Large intestine (tissue), 3 donors: ENCODE data around the gene AMFR. TPM values are rescaled to one million over a fixed set of nuclear protein-coding genes. Genes with fewer than 3 reads are reported as not detected.
"Not testable (repeated sequence)": the region's sequence is repeated elsewhere in the genome, so short reads cannot be mapped to it uniquely, and the experiment has no call there.

Experiments
- DNase-seq, 2 donors: peaks; one replicate each; pipeline versions ENCODE4 v3.0.0 to v3.0.0-alpha.2; 2013
- H3K27ac ChIP-seq: one replicate; pipeline ENCODE4 v1.5.1; 2013; ENCODE audit warnings: low read length
- H3K27me3 ChIP-seq: 2 replicates; pipeline ENCODE4 v1.6.1; 2013; ENCODE audit warnings: low read length; ENCODE audit not compliant: control insufficient read depth, insufficient read depth
- H3K36me3 ChIP-seq: 2 replicates; pipeline ENCODE4 v1.6.1; 2013; ENCODE audit warnings: low read length; ENCODE audit not compliant: control insufficient read depth, insufficient read depth
- H3K4me1 ChIP-seq: one replicate; pipeline ENCODE4 v1.6.1; 2013; ENCODE audit warnings: low read length; ENCODE audit not compliant: control insufficient read depth, insufficient read depth
- H3K4me3 ChIP-seq: one replicate; pipeline ENCODE4 v1.5.1; 2013; ENCODE audit warnings: low read length
- H3K9me3 ChIP-seq: one replicate; pipeline ENCODE4 v1.6.1; 2013; ENCODE audit warnings: mild to moderate bottlenecking, low read depth, low read length, moderate library complexity; ENCODE audit not compliant: control insufficient read depth
- WGBS: methylation state at CpG from one replicate; pipeline ENCODE4 v1.1.5; 2013; ENCODE audit warnings: low lambda C conversion rate; ENCODE audit not compliant: insufficient coverage; 5-methylcytosine and 5-hydroxymethylcytosine counted together
- polyA plus RNA-seq: library from polyadenylated mRNA; unstranded; fragments of 120-200 nt; gene quantifications from one replicate; pipeline ENCODE4 v1.2.1, GENCODE V29; 2013

Gene AMFR
- polyA plus RNA-seq, 1 donor: 85.9 TPM

- H3K4me1 ChIP-seq: no peaks in the 10 kb centered on the region
- H3K36me3 ChIP-seq: peaks cover 35% of the 10 kb centered on the region
- H3K9me3 ChIP-seq: no peaks in the 10 kb centered on the region
- WGBS: 60% methylated on average over 1 of the region's 2 CpGs
- no peaks in the 10 kb centered on the region for H3K27me3 ChIP-seq
- H3K27ac ChIP-seq: no peak overlapping the region
- DNase-seq: no peak
- H3K4me3 ChIP-seq: no peak overlapping the region
Observed at GRCh38 chr16:56399047-56399446, 26.3 kb downstream of the AMFR start.

GRCh38 chr16:56396724-56397123, 28.6 kb downstream of the AMFR start:
- H3K4me3 ChIP-seq, H3K9me3 ChIP-seq, DNase-seq, H3K4me1 ChIP-seq, H3K27ac ChIP-seq, H3K27me3 ChIP-seq: not testable (repeated sequence)
- WGBS: 100% methylated on average over 1 of the region's 3 CpGs
- H3K36me3 ChIP-seq: peaks cover 18% of the 10 kb centered on the region

GRCh38 chr16:56389554-56389953, 35.8 kb downstream of the AMFR start:
- Histone ChIP-seq H3K4me3 (no peak overlapping the region), H3K9me3 (peaks cover 3% of the 10 kb centered on the region), H3K27me3 (no peaks in the 10 kb centered on the region), H3K4me1 (no peaks in the 10 kb centered on the region), H3K27ac (no peak overlapping the region), H3K36me3 (peaks cover 51% of the 10 kb centered on the region)
- no CpG with 5 or more reads among the region's 3 CpGs for WGBS
- DNase-seq: no peak

- no peak for DNase-seq
- H3K9me3 ChIP-seq: peaks cover 3% of the 10 kb centered on the region
- H3K4me1 ChIP-seq: no peaks in the 10 kb centered on the region
- H3K27ac ChIP-seq: no peak overlapping the region
- peaks cover 65% of the 10 kb centered on the region for H3K36me3 ChIP-seq
- no peak overlapping the region for H3K4me3 ChIP-seq
- no peaks in the 10 kb centered on the region for H3K27me3 ChIP-seq
Observed at GRCh38 chr16:56388209-56388608, 37.1 kb downstream of the AMFR start.

- Histone ChIP-seq H3K36me3 (peaks cover 72% of the 10 kb centered on the region), H3K4me3 (no peak overlapping the region), H3K4me1 (no peaks in the 10 kb centered on the region), H3K9me3 (peaks cover 3% of the 10 kb centered on the region), H3K27me3 (no peaks in the 10 kb centered on the region), H3K27ac (no peak overlapping the region)
- no CpG with 5 or more reads among the region's 3 CpGs for WGBS
- no peak for DNase-seq
Observed at GRCh38 chr16:56387396-56387795, 37.9 kb downstream of the AMFR start.

GRCh38 chr16:56384074-56384721, 41.1 kb downstream of the AMFR start:
- H3K9me3 ChIP-seq: no peaks in the 10 kb centered on the region
- H3K27me3 ChIP-seq: no peaks in the 10 kb centered on the region
- no peak overlapping the region for H3K4me3 ChIP-seq
- H3K36me3 ChIP-seq: peaks cover 73% of the 10 kb centered on the region
- DNase-seq: no peak
- WGBS: 100% methylated on average over 1 of the region's 4 CpGs
- no peak overlapping the region for H3K27ac ChIP-seq
- no peaks in the 10 kb centered on the region for H3K4me1 ChIP-seq

GRCh38 chr16:56382901-56383355, 42.4 kb downstream of the AMFR start:
- Histone ChIP-seq H3K27ac (no peak overlapping the region), H3K4me1 (no peaks in the 10 kb centered on the region), H3K4me3 (no peak overlapping the region), H3K9me3 (no peaks in the 10 kb centered on the region), H3K27me3 (no peaks in the 10 kb centered on the region), H3K36me3 (peaks cover 72% of the 10 kb centered on the region)
- WGBS: 90% methylated on average over 2 of the region's 5 CpGs
- no peak for DNase-seq

- DNase-seq: no peak
- H3K27ac ChIP-seq: no peak overlapping the region
- H3K9me3 ChIP-seq: no peaks in the 10 kb centered on the region
- no peak overlapping the region for H3K4me3 ChIP-seq
- H3K27me3 ChIP-seq: no peaks in the 10 kb centered on the region
- no peaks in the 10 kb centered on the region for H3K4me1 ChIP-seq
- H3K36me3 ChIP-seq: peaks cover 69% of the 10 kb centered on the region
- WGBS: 100% methylated on average over 2 of the region's 4 CpGs
Observed at GRCh38 chr16:56382459-56382858, 42.9 kb downstream of the AMFR start.

- 100% methylated on average over 2 of the region's 3 CpGs for WGBS
- not testable (repeated sequence) for H3K27ac ChIP-seq, H3K9me3 ChIP-seq, H3K27me3 ChIP-seq, DNase-seq, H3K4me1 ChIP-seq, H3K4me3 ChIP-seq
- H3K36me3 ChIP-seq: peaks cover 58% of the 10 kb centered on the region
Observed at GRCh38 chr16:56380778-56381485, 44.4 kb downstream of the AMFR start.

GRCh38 chr16:56379044-56379443, 46.3 kb downstream of the AMFR start:
- 100% methylated on average over 1 of the region's 6 CpGs for WGBS
- H3K9me3 ChIP-seq, H3K27me3 ChIP-seq, DNase-seq, H3K4me1 ChIP-seq, H3K4me3 ChIP-seq, H3K27ac ChIP-seq: not testable (repeated sequence)
- peaks cover 40% of the 10 kb centered on the region for H3K36me3 ChIP-seq

GRCh38 chr16:56375792-56376191, 49.6 kb downstream of the AMFR start:
- not testable (repeated sequence) for H3K27ac ChIP-seq, DNase-seq, H3K4me3 ChIP-seq, H3K9me3 ChIP-seq, H3K27me3 ChIP-seq, H3K4me1 ChIP-seq
- WGBS: no CpG with 5 or more reads among the region's 6 CpGs
- H3K36me3 ChIP-seq: peaks cover 26% of the 10 kb centered on the region
